ENCODE measurements around the gene AQP12B.
"Not testable (repeated sequence)": the region's sequence is repeated elsewhere in the genome, so short reads cannot be mapped to it uniquely, and the experiment has no call there.

Gene AQP12B, protein sequence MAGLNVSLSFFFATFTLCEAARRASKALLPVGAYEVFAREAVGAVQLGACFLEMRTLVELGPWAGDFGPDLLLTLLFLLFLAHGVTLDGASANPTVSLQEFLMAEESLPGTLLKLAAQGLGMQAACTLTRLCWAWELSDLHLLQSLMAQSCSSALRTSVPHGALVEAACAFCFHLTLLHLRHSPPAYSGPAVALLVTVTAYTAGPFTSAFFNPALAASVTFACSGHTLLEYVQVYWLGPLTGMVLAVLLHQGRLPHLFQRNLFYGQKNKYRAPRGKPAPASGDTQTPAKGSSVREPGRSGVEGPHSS

DNA sequence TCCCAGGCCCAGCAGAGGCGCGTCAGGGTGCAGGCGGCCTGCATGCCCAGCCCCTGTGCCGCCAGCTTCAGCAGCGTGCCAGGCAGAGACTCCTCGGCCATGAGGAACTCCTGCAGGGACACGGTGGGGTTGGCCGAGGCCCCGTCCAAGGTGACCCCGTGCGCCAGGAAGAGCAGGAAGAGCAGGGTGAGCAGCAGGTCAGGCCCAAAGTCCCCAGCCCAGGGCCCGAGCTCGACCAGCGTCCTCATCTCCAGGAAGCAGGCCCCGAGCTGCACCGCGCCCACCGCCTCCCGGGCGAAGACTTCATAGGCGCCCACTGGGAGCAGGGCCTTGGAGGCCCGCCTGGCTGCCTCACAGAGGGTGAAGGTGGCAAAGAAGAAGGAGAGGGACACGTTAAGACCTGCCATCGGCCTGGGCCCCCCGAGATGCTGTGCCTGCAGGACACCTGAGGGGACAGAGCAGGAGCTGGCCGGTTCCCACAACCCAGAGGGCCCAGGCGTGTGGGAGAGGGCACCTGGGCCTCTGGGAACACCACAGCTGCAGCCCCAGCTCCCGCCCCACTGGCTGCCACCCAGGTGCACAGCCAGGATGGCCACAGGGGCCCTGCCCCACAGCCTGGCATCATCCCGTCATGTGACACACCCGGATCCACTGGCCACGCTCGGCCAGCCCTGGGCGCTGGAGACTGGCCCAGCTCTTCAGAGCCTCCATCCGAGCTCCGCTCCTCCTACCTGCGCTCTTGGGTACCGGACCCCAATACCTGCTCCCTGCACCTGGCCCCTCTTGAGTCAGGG, at the start of gene AQP12B:
Gene AQP12B, minus strand, starts transcription at position 455 of the 794 bp plus-strand sequence. Its CDS starts 48 bp downstream, at position 407.
- not testable (repeated sequence) for DNase-seq

DNA sequence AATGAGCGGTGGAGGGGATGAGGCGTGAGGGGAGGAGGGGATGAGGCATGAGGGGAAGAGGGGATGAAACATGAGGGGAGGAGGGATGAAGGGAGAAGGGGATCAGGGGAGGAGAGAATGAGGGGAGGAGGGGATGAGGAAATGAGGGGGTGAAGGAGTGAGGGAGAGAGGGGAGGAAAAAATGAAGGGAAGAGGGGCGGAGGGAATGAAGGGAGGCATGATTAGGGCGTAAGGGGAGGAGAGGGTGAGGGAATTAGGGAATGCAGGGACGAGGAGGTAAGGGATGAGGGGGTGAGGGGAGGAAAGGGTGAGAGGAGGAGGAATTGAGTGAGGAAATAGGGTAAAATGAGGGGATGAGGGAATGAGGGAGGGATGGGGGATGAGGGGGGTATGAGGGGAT, 49.5 kb upstream of the AQP12B start:
- DNase-seq, result no peak

DNA sequence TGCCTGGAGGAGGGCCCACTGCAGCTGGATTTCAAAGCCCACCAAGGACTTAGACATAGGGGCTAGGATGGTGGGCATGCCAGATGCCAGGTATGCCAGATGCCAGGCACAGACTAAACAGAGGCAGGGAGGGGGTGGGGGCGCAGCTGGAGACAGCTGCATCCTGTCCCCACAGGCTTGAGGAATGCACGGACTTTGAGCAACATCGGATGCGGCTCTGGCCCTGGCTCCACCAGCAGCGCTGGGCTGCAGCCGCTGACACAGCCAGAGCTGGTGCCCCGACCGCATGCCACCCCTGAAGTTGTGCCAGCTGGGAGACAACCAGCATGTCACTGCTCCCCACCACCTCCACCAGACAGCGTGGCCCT, 48.5 kb upstream of the AQP12B start:
- DNase-seq, result no peak

DNA sequence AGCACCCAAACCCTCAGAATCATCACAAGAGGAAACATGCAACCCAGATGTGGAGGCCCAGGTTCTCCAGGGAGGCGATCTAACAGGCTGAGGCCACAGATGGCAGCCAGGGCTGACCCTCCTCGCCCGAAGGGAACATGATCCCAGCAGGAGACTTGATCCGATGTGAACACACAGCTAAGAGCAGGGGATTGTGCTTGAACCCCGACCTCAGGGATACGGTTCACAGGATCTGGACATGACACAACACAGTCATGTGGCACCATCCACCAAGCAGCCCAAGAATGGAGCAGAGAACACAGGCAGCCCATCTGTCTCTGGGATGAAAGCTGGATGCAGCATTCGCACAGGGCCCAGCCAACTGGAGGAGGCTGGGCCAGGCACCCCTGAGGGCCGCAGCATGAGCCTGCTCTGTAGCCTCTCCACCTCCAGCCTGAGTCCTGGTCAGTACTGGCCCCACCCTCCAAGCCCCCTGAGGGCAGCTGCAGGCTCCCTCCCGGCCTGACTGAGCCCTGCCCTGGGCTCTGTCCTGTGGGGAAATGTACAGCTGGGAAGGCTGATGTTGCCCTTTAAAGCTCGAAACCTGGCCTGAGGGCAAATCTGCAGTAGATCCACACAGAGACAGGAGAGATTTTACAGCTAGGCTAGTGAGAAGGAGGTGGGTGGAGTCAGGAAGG, 48.0 kb upstream of the AQP12B start:
- no peak for DNase-seq

DNA sequence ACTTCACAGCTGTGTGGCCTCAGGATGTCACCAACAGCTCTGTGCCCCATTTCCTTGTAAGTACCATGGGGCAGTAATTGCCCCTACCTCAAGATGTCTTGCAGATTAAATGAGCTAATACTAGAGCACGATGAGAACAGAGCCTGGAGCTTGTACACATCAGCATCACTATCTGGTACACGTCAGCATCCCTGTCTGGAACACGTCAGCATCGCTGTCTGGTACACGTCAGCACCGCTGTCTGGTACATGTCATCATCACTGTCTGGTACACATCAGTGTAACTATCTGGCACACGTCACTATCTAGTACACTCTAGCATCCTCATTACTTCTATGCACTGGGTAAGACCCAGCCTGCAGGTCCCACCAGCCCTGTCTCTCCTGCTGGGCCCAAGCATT, 46.1 kb upstream of the AQP12B start:
- DNase-seq, result no peak

DNA sequence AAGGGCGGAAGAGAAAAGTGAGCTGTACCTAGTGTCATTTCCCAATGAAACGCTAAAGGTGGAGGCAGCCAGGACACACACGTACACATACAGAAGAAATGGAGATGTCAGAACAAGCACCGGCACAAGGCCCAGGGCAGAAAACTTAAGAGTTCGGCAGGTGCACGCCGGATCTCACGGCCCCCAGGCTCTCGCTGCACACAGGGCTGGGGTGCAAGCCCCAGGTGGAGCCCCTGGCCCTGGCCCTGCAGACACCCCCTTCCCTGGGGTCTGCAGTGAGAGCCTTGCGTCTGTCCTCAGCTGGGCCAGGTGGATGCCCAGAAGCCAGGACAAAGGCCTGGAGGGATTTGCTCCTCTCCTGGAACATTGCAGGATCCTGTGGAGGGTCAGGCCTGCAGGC, 45.7 kb upstream of the AQP12B start:
- no peak for DNase-seq

DNA sequence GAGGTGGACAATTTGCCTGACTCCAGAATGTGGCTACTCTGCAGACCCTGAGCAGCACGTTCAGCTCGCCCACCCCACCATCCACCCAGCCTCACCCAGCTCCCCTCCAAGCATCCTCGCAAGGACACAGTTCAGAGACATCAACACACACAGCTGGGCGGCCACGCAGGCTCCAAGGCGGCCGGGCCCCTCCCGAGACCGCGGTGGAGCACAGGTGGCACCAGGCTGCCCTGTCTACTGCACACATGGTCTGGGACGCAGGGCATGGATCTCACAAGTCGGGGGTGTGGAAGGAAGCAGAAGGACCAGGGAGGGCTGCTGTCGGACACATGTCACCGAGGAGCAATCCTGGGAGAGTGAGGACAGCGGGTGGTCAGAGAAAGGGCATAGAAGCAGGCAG, 45.2 kb upstream of the AQP12B start:
- DNase-seq, result no peak

DNA sequence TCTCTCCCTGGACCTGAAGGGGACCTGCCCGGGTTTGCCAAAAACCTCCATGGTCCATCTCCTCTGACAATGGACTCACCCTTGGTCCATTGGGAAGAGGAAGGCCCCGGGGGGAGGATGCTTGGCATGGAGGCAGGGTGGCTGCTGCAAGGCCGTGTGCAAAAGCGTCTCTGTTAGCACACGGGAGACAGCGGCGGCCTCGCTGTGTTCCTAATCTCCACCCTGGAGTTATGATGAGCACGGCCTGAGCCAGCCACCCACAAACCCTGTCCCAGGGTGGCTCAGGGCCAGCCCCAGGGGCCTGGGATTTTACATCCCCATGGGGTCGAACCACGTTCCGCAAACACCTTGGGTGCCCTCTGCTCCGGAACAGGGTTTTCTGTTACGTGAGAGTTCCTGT, 44.8 kb upstream of the AQP12B start:
- DNase-seq, result no peak

DNA sequence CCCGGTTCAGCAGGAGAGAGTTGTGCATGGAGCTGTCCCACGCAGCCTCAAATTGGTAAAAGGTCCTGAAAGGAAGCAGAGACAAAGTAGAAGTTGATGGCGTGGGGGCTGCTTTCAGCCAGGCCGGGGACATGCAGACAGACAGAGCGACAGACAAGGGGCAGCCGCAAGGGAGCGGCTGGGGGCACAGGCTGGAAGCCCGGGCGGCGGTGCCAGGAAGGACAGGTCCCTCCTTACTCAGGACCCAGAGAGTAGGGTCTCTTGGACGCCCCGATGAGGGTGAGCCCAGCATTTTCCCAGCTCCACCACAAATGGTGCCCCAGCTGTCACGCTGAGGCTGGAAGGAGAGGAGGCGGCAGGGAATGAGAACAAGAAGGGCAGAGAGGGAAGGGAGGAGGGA, 44.2 kb upstream of the AQP12B start:
- DNase-seq, result no peak

DNA sequence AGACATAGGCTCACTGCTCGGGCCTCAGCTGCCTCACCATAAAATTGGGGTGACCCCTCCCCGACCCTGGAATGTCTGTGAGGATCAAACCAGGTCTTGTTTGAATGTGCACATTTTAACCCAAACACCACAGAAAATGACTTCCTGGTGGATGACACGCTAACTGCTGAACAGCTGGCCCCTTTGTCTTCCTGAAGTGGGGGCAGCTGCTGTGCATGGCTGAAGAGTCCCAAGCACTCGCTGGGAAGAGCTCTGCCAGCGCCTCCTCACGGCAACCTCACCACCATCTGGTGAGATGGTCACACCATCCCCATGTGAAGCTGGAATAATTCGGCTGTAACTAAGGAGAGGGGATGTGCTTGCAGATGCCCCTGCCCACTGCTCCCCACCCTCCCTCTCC, 43.0 kb upstream of the AQP12B start:
- no peak for DNase-seq

DNA sequence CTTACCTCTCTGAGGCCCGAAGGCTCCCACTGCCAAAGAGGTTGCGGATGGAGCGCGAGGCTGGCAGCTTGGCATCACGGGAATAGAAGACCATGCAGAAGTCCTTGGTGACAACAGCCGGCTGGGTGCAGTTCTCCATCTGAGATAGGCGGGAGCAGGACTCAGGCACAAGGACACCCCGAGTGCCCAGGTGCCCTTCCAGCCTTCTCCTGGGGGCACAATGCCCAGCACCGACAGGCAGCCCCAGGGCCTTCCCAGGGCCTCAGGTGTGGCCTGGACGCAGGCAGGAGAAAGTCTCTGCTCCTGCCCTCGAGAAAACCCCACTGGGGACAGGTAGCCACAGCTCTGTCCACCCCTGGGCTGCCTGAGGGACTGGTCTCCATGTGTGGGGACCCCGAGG, 42.6 kb upstream of the AQP12B start:
- DNase-seq, result no peak

DNA sequence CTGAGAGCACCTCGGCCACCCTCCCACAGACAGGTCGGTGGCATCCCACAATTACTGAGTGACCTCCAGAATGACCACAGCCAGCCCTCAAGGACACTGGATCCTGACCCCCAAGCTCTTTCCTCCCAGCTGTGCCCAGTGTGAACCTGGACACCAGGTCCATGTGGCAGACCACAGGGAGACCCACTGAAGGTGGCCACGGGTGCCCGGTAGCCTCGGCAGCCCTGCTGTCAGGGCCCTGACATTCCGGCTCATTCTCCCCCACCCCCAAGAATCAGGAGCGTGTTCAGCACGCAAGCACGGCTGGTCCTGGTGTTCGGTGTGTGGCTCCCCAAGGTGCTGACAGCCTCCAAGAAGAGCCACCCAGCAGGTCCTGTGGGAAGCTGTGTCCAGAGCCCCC, 41.7 kb upstream of the AQP12B start:
- DNase-seq, result no peak

DNA sequence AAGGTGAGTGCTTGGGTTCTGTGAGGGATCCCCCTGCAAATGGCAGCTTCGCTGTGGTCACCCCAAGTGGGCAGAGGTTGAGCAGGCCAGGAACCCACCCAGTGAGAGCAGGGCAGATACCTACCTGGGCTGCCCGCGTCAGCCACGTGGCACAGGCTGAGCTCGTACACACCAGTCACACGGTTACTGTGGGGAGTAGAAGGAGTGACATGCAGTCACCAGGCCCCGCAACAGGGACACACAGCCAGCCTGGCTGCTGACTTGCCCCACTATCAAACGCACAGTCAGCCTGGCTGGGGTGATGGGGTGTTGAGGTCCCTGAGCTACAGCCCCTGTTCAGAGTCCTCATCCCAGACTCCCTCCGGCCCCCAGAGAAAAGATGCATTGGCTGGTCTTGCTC, 41.2 kb upstream of the AQP12B start:
- no peak for DNase-seq

DNA sequence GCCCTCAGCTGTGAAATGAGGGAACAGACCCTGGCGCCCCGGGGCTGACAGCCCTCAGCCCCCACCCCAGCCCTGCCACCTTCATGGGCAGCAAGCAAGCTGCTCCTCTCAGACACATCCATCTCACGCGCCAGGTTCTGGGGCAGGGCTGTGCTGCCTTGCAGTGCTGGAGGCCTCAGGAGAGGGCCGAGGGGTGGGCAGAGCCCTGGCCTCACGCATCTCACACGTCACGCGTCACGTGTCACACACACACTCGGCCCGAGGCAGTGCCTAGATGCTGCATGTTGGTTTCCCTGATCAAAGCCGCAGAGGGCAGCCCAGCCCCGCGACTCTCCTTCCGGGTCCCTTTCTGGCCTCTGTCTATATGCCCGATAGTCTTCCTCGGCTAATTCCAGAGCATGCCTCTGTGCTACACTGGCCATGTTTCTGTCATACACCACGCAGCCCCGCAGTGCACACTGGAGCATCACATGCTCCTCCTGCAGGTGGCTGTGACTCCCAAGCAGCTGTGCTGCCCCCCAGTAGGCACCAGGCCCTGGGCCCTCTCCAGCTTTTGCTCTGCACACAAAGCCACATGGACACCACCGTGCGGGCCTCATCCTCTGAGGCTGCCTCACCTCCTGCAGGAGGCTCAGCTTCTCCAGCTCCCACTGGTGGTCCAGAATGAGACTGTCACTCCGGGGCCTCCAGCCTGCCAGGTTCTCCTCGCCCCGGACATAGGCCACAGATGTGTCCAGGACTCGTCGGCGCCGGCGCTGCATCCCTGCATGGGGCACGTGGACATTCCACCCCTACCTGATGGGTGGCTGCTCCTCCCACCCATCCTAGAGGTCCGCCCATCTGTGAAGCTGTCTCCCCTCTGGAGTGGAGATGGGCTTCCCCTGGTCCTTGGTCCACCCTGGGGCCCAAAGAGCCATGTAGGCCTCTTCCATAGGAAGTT, 40.4 kb upstream of the AQP12B start:
- DNase-seq, result no peak

DNA sequence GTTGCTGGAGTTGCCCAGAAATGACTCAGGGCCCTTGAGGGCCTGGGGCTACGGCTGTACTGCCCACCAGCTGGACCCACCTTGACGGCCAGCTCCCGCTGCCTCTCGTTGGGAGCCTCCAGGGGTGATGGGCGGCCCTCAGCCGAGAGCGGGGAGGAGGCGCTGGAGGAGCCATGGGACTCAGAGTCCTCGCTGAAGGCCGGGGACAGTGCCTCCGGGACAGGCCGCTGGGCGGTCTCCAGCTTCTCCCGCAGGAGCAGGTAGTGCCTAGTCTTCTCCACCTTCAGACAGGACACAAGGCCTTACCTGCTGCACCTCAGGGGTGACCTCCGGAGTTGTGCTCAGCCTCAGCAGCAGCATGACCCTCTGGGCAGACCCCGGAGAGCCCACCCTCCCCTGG, 39.7 kb upstream of the AQP12B start:
- DNase-seq, result no peak

DNA sequence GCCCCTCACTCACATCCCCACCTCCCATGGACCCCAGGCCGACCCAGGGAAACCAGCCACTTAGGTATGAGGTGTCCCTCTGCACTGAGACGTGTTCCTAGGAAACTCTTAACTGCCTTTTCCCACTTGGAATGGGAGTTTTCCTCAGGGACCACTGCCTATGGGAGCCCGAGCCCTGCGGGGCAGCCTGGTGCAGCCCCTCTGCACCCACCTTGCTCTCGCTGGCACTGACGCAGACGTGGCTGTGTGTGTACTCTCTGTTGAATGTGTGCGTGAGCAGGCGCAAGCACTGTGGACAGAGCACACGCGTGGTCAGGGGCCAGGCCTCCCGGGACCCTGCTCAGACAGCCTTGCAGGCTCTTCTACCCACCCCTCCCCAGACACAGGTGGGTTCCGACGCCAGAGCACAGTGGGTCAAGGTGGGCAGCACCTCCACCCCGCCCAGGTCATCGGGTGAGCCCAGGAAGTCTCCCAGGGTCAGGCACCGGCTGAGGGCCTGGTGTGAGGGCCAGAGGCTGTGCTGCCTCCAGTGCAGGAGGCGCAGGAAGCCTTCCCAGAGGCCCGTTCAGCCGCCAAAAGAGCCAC, 39.0 kb upstream of the AQP12B start:
- no peak for DNase-seq

DNA sequence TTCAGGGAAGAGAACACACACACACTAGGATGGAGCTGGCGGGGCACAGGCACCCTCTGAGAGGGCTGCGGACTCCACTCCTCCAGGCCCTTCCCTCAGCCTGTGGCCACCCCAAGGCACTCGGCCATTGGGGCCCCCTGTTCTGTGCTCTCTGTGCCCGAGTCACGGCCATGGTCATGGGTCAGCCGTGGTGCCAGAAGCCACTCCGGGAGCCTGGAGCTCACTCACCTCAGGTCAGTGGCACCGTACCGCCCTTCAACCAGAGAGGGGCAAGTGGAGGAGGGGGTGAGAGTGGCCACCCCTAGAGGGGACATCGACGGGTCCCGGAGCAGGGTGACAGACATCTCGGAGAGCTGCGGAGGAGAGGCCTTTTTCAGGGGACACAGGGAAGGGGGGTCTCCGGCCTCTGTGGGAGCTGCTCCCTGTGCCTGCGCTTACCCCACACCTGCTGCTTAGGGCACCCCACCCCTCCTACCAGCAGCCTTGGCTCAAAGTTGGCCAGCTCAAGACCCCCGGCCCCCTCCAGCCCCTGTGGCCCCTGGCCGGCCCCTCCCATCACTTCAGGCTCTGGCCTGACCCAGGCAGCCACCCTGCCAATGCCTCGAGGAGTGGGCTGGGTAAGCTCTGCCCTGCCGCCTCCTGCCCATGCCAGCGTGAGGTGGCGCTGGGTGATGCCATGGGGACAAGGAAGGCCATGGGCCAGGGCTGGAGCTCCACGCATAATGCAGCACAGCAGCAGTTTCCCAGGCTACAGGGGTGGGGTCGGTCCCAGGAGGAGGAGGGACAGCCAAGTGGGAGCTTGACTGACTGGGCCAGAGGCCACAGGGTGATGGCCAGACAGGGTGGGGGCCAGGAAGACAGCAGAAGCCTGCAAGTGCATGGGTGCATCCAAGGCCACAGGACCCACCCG, 38.3 kb upstream of the AQP12B start:
- DNase-seq, result no peak

DNA sequence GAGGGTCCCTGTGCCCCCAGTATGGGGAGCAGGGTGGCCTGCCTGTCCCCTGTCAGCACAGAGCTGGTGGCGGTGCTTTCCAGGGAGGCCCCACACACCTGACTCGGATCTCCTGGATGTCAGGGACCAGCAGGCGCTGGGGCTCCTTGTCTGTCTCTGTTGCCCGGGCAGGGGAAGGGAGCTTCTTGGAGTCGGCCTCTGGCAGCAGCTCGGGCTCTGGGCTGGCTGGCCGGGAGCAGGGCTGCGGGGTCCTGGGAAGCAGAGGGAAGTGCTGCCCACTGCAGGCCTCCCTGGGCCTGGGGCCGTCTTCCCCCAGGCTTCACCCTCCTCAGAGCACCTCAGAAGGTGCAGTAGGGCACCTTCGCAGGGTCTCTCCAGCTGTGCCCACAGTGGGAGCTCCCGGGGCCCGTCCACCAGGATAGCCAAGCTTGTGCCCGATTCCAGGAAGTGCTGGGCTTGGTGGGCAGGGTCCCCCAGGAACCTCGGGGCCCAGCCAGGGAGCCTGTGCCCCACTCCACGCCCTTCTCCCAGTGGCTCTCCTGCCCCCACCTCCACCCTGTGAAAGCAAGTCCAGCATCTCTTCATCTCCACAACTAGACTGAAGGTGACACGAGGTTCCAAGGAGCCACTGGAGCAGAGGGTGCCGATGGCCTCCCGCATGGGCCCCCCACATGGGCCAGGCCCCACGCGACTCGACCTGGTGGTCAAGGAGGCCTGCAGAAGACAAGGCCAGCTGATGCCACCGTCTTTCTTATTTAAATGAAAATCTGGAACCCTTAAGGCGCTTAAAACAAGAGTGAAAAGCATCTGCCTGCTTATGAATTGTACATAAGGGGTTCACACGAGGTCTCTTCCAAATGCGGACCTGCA, 37.2 kb upstream of the AQP12B start:
- DNase-seq, result no peak

DNA sequence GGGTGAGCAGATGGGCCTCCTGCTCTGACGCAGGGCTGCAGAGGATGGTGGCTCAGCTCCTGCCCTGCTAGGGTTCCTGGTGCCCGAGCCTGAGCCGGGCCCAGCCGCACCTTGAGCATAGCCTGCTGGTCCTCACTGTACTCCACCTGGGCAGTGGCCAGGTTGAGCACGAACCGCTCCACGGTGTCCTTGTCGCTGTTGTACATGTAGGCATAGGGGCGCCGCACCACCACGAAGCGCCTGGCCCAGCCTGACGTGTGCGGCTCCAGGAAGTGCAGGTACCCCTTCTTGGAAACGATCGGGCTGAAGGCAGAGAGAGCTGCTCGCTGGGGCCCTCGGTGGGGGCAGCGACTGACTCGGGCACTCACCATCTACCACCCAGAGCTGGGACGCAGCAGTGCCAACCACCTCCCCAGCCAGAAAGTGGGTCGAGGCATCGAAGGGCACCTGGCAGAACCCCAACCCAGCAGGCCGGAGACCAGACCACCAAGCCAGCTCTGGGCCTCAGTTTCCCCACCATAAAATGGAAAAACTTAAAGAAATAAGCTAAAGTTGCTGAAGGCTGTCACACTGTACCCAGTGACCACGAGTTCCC, 36.3 kb upstream of the AQP12B start:
- no peak for DNase-seq

Measured in Kasumi-1 (cell line).